Measurements from ENCODE around the gene CHST3.
"Not testable (repeated sequence)": the region's sequence is repeated elsewhere in the genome, so short reads cannot be mapped to it uniquely, and the experiment has no call there.

CHST3 gene

GRCh38 chr10:71952745-71953144 lies 11.4 kb upstream of the CHST3 start:
- no peak for DNase-seq

GRCh38 chr10:71957546-71958275 lies 6.5 kb upstream of the CHST3 start:
- no peak for DNase-seq

- no peak for DNase-seq
Observed at GRCh38 chr10:71959526-71959925, 4.7 kb upstream of the CHST3 start.

GRCh38 chr10:71961831-71962230 lies 2.4 kb upstream of the CHST3 start:
- no peak for DNase-seq

- no peak for DNase-seq
Observed at GRCh38 chr10:71962901-71963300, 1.3 kb upstream of the CHST3 start.

- DNase-seq, result no peak
Observed at GRCh38 chr10:71963351-71964097, 671 bp upstream of the CHST3 start.

- no peak for DNase-seq
Observed at GRCh38 chr10:71964743-71965515, 734 bp downstream of the CHST3 start.

- DNase-seq, result no peak
Observed at GRCh38 chr10:71965623-71966022, 1.4 kb downstream of the CHST3 start.

GRCh38 chr10:71966046-71967004 lies 2.1 kb downstream of the CHST3 start:
- DNase-seq, result no peak

GRCh38 chr10:71967958-71968357 lies 3.8 kb downstream of the CHST3 start:
- DNase-seq, result not testable (repeated sequence)

- no peak for DNase-seq
Observed at GRCh38 chr10:71968553-71969474, 4.6 kb downstream of the CHST3 start.

- no peak for DNase-seq
Observed at GRCh38 chr10:71969929-71970328, 5.7 kb downstream of the CHST3 start.

GRCh38 chr10:71970331-71970730 lies 6.1 kb downstream of the CHST3 start:
- no peak for DNase-seq

- no peak for DNase-seq
Observed at GRCh38 chr10:71970869-71971268, 6.7 kb downstream of the CHST3 start.

- no peak for DNase-seq
Observed at GRCh38 chr10:71971311-71971731, 7.1 kb downstream of the CHST3 start.

GRCh38 chr10:71971769-71972555 lies 7.8 kb downstream of the CHST3 start:
- no peak for DNase-seq

- DNase-seq, result no peak
Observed at GRCh38 chr10:71972746-71973695, 8.8 kb downstream of the CHST3 start.

- no peak for DNase-seq
Observed at GRCh38 chr10:71973777-71974488, 9.7 kb downstream of the CHST3 start.

All from NCI-H1436 (cell line).